MM.1S (cell line): Measurements from ENCODE around the gene CEMP1.

ENCODE experiments used
- DNase-seq: peaks from one replicate; pipeline ENCODE4 v3.0.0-alpha.2; 2015
- H2AFZ ChIP-seq: fragments of 300-600 bp; sonication (generic); 2 replicates; pipeline ENCODE4 v1.6.0; 2016; ENCODE audit warnings: antibody characterized with exemption, low read length
- H3F3A ChIP-seq: fragments of 300-600 bp; sonication (generic); 2 replicates; pipeline ENCODE4 v1.6.1; 2016; ENCODE audit warnings: mild to moderate bottlenecking, antibody characterized with exemption, low read length, moderate library complexity, mixed read lengths; ENCODE audit not compliant: insufficient read depth
- H3K27ac ChIP-seq: fragments of 300-600 bp; sonication (generic); 2 replicates; pipeline ENCODE4 v1.5.1; 2016; ENCODE audit warnings: mild to moderate bottlenecking, low read length
- H3K27me3 ChIP-seq: fragments of 300-600 bp; sonication (generic); replicated peaks from 2 replicates; pipeline ENCODE4 v1.6.0; 2016; ENCODE audit warnings: low read length; ENCODE audit not compliant: insufficient read depth
- H3K36me3 ChIP-seq: fragments of 300-600 bp; sonication (generic); replicated peaks from 2 replicates; pipeline ENCODE4 v1.6.1; 2016; ENCODE audit warnings: mild to moderate bottlenecking, low read length, mixed read lengths; ENCODE audit not compliant: insufficient read depth
- H3K4me1 ChIP-seq: fragments of 300-600 bp; sonication (generic); 2 replicates; pipeline ENCODE4 v1.6.1; 2016; ENCODE audit warnings: low read length, mixed read lengths
- H3K4me2 ChIP-seq: fragments of 300-600 bp; sonication (generic); 2 replicates; pipeline ENCODE4 v1.6.0; 2016; ENCODE audit warnings: low read depth, low read length
- H3K4me3 ChIP-seq: fragments of 300-600 bp; sonication (generic); 2 replicates; pipeline ENCODE4 v1.5.1; 2016; ENCODE audit warnings: low read length, mixed read lengths
- H3K79me2 ChIP-seq: fragments of 300-600 bp; sonication (generic); 2 replicates; pipeline ENCODE4 v1.6.1; 2016; ENCODE audit warnings: mixed run types, low read length, mixed read lengths
- H3K9ac ChIP-seq: fragments of 300-600 bp; sonication (generic); 2 replicates; pipeline ENCODE4 v1.6.1; 2016; ENCODE audit warnings: low read length, mixed read lengths
- H3K9me2 ChIP-seq: fragments of 300-600 bp; sonication (generic); replicated peaks from 2 replicates; pipeline ENCODE4 v1.6.1; 2016; ENCODE audit warnings: mild to moderate bottlenecking, low read length, mixed read lengths; ENCODE audit not compliant: insufficient read depth
- H3K9me3 ChIP-seq: fragments of 300-600 bp; sonication (generic); replicated peaks from 2 replicates; pipeline ENCODE4 v1.6.1; 2016; ENCODE audit warnings: mild to moderate bottlenecking, low read length, mixed read lengths; ENCODE audit not compliant: insufficient read depth
- H4K20me1 ChIP-seq: fragments of 300-600 bp; sonication (generic); 2 replicates; pipeline ENCODE4 v1.6.1; 2016; ENCODE audit warnings: mild to moderate bottlenecking, low read length, moderate library complexity, mixed read lengths; ENCODE audit not compliant: insufficient read depth
- CTCF ChIP-seq: fragments of 300-600 bp; sonication (generic); IDR thresholded peaks from 2 replicates; pipeline ENCODE4 v1.5.1; 2016; ENCODE audit warnings: antibody characterized with exemption, low read length, mixed read lengths
- EZH2 ChIP-seq: fragments of 300-600 bp; sonication (generic); optimal IDR thresholded peaks from 2 replicates; pipeline ENCODE3; 2017; ENCODE audit warnings: low read depth, mild to moderate bottlenecking, antibody characterized with exemption, low read length, mixed read lengths
- EZH2phosphoT487 ChIP-seq: fragments of 300-600 bp; sonication (generic); IDR thresholded peaks from 2 replicates; pipeline ENCODE4 v1.6.1; 2018; ENCODE audit warnings: antibody characterized with exemption, low read length

Gene CEMP1

GRCh38 chr16:2480948-2481347, 50.3 kb downstream of the CEMP1 start:
- H3K9me3 ChIP-seq, result no peaks in the 10 kb centered on the region
- TF ChIP-seq EZH2phosphoT487, result no peak
- TF ChIP-seq EZH2, result no peak
- no peak for TF ChIP-seq CTCF
- H3K79me2 ChIP-seq, result peaks cover 22% of the 10 kb centered on the region
- H3K27me3 ChIP-seq, result no peaks in the 10 kb centered on the region
- no peaks in the 10 kb centered on the region for H3K9me2 ChIP-seq
- H3K4me2 ChIP-seq, result no peak overlapping the region
- peaks cover 4% of the 10 kb centered on the region; the same call in 1 of the 2 replicates for H3F3A ChIP-seq
- no peak overlapping the region for H3K9ac ChIP-seq
- no peaks in the 10 kb centered on the region for H3K36me3 ChIP-seq
- H3K4me3 ChIP-seq, result no peak overlapping the region
- no peaks in the 10 kb centered on the region for H4K20me1 ChIP-seq
- no peaks in the 10 kb centered on the region for H3K4me1 ChIP-seq
- H2AFZ ChIP-seq, result no peak overlapping the region
- no peak overlapping the region for H3K27ac ChIP-seq
- DNase-seq, result no peak
